ENCODE results near the gene METTL24. TPM values are rescaled to one million over a fixed set of nuclear protein-coding genes. Genes with fewer than 3 reads are reported as not detected.

The METTL24 gene
- total RNA-seq, 1 experiment from 2014 or later, result 0.61 TPM

DNA sequence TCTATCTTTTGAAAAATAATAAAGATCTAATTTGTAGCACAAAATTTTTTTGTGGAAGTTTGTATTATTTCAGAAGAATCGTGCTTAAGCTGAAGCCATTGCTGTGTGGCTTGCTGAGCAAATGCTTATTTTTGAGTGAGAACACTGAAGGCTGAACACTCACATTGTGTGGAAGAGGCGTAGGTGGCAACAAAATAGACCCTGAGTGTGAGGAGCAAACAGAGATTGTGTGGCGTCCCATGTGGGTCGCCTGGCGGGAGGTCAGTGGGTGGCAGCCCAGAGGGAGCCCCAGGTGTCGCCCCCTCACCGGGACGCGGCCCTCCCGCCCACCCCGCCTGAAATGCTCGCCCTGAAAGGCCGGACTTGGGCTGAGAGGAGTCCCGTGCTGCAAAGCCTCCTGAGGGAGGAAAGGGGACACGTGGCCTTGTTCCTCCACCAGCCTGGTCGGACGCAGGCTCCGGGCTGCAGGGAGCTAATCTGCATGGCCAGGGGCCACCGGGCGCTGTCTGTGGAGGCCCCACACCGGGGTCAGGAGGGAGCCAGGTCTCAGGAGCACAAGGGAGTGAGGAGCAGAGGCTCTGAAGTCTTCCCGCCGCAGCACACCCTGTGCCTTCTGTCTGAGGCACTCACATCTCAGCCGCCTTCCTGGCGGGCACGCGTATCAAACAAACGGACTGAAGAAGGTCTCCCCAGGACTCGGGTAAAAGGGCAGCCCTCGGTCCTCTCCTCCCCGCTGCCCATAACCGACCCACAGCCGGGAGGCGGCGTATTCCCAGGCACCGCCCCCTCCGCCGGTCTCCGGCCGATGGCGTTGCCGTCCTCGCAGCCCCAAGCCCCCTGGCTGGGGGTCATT is 41.3 kb upstream of the METTL24 start:
- H3K9me3 Mint-ChIP-seq, result no peaks in the 10 kb centered on the region
- WGBS (ENCODE audit: extremely low coverage, insufficient read length, low lambda C conversion rate), result no CpG with 5 or more reads among the region's 43 CpGs
- peaks cover 0 to 2% of the 10 kb centered on the region in 2 experiments; a peak in 1 of 4 replicates for H3K4me1 Mint-ChIP-seq
- no peak overlapping the region for H2BK15ac ChIP-seq (ENCODE audit: low read depth, low read length)
- no peak overlapping the region for H3K9ac ChIP-seq (ENCODE audit: extremely low read depth, insufficient read length, low read length)
- no peak overlapping the region for H3T11ph ChIP-seq (ENCODE audit: low read length)
- H4K20me1 ChIP-seq (ENCODE audit: control insufficient read depth, insufficient read depth, insufficient read length), result no peaks in the 10 kb centered on the region
- no peak overlapping the region for H3K4me3 Mint-ChIP-seq
- DNase-seq, result no peak
- no peaks in the 10 kb centered on the region for H3K4me1 ChIP-seq (ENCODE audit: insufficient read depth, low read length)
- H2BK120ac ChIP-seq (ENCODE audit: low read depth, low read length, poor library complexity, severe bottlenecking), result no peak overlapping the region
- no peaks in the 10 kb centered on the region for H3K27me3 ChIP-seq (ENCODE audit: insufficient read depth, low read length)
- H3K27ac Mint-ChIP-seq, result no peak overlapping the region
- no peaks in the 10 kb centered on the region for H3K27me3 Mint-ChIP-seq (ENCODE audit: low read depth)
- no peaks in the 10 kb centered on the region for H3K79me2 ChIP-seq (ENCODE audit: insufficient read depth, low read length)
- H3K18ac ChIP-seq (ENCODE audit: insufficient read length, low read depth, low read length), result no peak overlapping the region
- no peak overlapping the region for H3K23ac ChIP-seq (ENCODE audit: insufficient read length, low read depth, low read length)
- H3K9me3 ChIP-seq (ENCODE audit: control insufficient read depth, low read depth, low read length), result no peaks in the 10 kb centered on the region
- no peak overlapping the region for H2BK20ac ChIP-seq (ENCODE audit: low read depth, low read length, poor library complexity, severe bottlenecking)
- H2AFZ ChIP-seq (ENCODE audit: low read length), result no peak overlapping the region
- no peak overlapping the region for H4K8ac ChIP-seq (replicated peaks; ENCODE audit: insufficient read length, low read depth, low read length)
- no peak overlapping the region for H3K4ac ChIP-seq (ENCODE audit: low read depth, low read length)
- no peak overlapping the region for H4K5ac ChIP-seq (ENCODE audit: insufficient read length, low read depth, low read length)
- no peak overlapping the region for H3K56ac ChIP-seq (ENCODE audit: insufficient read length, low read depth, low read length)
- H3K36me3 Mint-ChIP-seq (ENCODE audit: insufficient read depth in 1 of 3, low read depth in 3 of 3), result no peaks in the 10 kb centered on the region
- no peak overlapping the region for H3K4me2 ChIP-seq (ENCODE audit: insufficient read depth, insufficient read length, low read length)
- no peak overlapping the region for H2BK12ac ChIP-seq (ENCODE audit: insufficient read length, low read depth, low read length)
- H3K14ac ChIP-seq (ENCODE audit: insufficient read depth, low read length), result no peak overlapping the region
- no peak overlapping the region for H3K27ac ChIP-seq (ENCODE audit: insufficient read length, low read depth, low read length)
- H3K23me2 ChIP-seq (ENCODE audit: insufficient read length, low read depth, low read length, poor library complexity, severe bottlenecking), result no peaks in the 10 kb centered on the region
- H3K79me1 ChIP-seq (ENCODE audit: insufficient read depth, low read depth, low read length, poor library complexity, severe bottlenecking), result no peaks in the 10 kb centered on the region
- no peak overlapping the region for H4K91ac ChIP-seq (ENCODE audit: insufficient read length, low read depth, low read length)
- H2AK5ac ChIP-seq (ENCODE audit: insufficient read length, low read length), result no peak overlapping the region
- TF ChIP-seq, protein P1, sequence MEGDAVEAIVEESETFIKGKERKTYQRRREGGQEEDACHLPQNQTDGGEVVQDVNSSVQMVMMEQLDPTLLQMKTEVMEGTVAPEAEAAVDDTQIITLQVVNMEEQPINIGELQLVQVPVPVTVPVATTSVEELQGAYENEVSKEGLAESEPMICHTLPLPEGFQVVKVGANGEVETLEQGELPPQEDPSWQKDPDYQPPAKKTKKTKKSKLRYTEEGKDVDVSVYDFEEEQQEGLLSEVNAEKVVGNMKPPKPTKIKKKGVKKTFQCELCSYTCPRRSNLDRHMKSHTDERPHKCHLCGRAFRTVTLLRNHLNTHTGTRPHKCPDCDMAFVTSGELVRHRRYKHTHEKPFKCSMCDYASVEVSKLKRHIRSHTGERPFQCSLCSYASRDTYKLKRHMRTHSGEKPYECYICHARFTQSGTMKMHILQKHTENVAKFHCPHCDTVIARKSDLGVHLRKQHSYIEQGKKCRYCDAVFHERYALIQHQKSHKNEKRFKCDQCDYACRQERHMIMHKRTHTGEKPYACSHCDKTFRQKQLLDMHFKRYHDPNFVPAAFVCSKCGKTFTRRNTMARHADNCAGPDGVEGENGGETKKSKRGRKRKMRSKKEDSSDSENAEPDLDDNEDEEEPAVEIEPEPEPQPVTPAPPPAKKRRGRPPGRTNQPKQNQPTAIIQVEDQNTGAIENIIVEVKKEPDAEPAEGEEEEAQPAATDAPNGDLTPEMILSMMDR (conservative IDR thresholded peaks at IDR 0.05), result no peak
- no peak overlapping the region for H2BK5ac ChIP-seq (ENCODE audit: insufficient read length, low read length)

All from H9 (cell line).